Uterus (tissue), 4 donors: ENCODE data around the gene DNAJB8. TPM values are rescaled to one million over a fixed set of nuclear protein-coding genes. Genes with fewer than 3 reads are reported as not detected.

Source experiments
- DNase-seq, 2 donors: peaks; one replicate each; pipeline ENCODE4 v3.0.0-alpha.2; 2019 to 2020
- H3K27ac ChIP-seq, 2 donors: fragments of 200-600 bp; sonication (generic); 1 replicate in 1 of 2; 2 replicates in 1 of 2; pipeline ENCODE4 v1.5.1; 2016 to 2018
- H3K27me3 ChIP-seq, 2 donors: fragments of 200-600 bp; sonication (generic); one replicate each; pipeline ENCODE4 v1.5.1; 2018 to 2019; ENCODE audit warnings: control low read depth in 1 of 2
- H3K36me3 ChIP-seq, 2 donors: fragments of 200-600 bp; sonication (generic); one replicate each; pipeline ENCODE4 v1.5.1; 2019; ENCODE audit warnings: control low read depth in 1 of 2
- H3K4me1 ChIP-seq, 2 donors: fragments of 200-600 bp; sonication (generic); one replicate each; pipeline ENCODE4 v1.5.1; 2018 to 2019; ENCODE audit warnings: control low read depth in 1 of 2
- H3K4me3 ChIP-seq, 2 donors: fragments of 200-600 bp; sonication (generic); 1 replicate in 1 of 2; 2 replicates in 1 of 2; pipeline ENCODE4 v1.5.1; 2018 to 2019; ENCODE audit warnings: mild to moderate bottlenecking in 1 of 2
- H3K9me3 ChIP-seq, 2 donors: fragments of 200-600 bp; sonication (generic); one replicate each; pipeline ENCODE4 v1.5.1; 2019; ENCODE audit warnings: control low read depth in 1 of 2
- POLR2A ChIP-seq, 2 donors: fragments of 450-650 bp; IDR thresholded peaks; one replicate each; pipeline ENCODE4 v1.6.1; 2016; ENCODE audit warnings: antibody characterized with exemption in 2 of 2, mild to moderate bottlenecking in 1 of 2, moderate library complexity in 1 of 2
- intact Hi-C: fragments of 100-400 bp; cut with DNase I; formaldehyde crosslinking; loops from one replicate; pipeline ENCODE4 v1.15.1; 2023; ENCODE audit warnings: low total_unique reads
- total RNA-seq, 4 donors: library from RNA; depleted of rRNA in 3 of 4; stranded (reverse); fragments of >200 nt in 3 of 4; gene quantifications; one replicate each; pipeline versions ENCODE4 v1.1.0 to v1.2.4, GENCODE V29; 2014 to 2023
- TF ChIP-seq, protein P1 (sequence below), 4 experiments: fragments of 200-600 bp in 2 of 4; fragments of 450-650 bp in 2 of 4; sonication (generic) in 2 of 4; IDR thresholded peaks; one replicate each; pipeline ENCODE4 v1.5.1; 2016 to 2019; ENCODE audit warnings: antibody characterized with exemption in 4 of 4, mild to moderate bottlenecking in 2 of 4, moderate library complexity in 1 of 4
- donor health status: DM: yes; HTN: yes; CAD: no.

Gene DNAJB8
- total RNA-seq, 4 donors from 2014 or later: not detected

DNA sequence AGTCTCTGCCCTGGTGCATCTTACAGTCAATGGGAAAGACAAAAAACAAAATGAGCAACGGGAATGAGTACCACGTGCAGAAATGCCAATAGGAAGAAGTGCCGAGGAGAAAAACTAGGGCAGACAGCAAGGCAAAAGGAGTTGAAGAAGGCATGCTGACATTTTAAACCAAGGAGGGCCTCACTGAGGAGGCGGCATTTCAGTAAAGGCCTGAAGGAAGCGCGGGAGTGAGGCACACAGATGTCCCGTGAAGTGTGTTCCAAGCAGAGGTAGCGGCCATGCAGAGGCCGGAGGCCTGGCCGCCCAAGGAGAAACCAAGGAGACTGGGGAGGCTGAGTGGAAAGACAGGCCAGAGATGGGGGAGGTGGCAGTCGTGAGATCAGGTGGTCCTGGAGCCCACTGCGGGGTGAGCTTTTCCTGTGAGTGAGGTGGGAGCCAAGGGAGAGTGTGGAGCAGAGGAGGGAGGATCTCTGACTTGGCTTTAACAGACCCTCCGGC, 34.8 kb downstream of the DNAJB8 start:
- intact Hi-C loops: loop anchor here (2.0 kb wide), 1 partner anchor 65 kb away; no protein-coding TSS in a partner anchor
- Histone ChIP-seq H3K27ac (no peak overlapping the region), H3K4me1 (peaks cover 0 to 8% of the 10 kb centered on the region in 2 donors), H3K36me3 (no peaks in the 10 kb centered on the region), H3K4me3 (no peak overlapping the region), H3K9me3 (no peaks in the 10 kb centered on the region), H3K27me3 (no peaks in the 10 kb centered on the region)
- no peak for DNase-seq
- TF ChIP-seq POLR2A (IDR thresholded peaks at IDR 0.05): no peak
- TF ChIP-seq, protein P1, sequence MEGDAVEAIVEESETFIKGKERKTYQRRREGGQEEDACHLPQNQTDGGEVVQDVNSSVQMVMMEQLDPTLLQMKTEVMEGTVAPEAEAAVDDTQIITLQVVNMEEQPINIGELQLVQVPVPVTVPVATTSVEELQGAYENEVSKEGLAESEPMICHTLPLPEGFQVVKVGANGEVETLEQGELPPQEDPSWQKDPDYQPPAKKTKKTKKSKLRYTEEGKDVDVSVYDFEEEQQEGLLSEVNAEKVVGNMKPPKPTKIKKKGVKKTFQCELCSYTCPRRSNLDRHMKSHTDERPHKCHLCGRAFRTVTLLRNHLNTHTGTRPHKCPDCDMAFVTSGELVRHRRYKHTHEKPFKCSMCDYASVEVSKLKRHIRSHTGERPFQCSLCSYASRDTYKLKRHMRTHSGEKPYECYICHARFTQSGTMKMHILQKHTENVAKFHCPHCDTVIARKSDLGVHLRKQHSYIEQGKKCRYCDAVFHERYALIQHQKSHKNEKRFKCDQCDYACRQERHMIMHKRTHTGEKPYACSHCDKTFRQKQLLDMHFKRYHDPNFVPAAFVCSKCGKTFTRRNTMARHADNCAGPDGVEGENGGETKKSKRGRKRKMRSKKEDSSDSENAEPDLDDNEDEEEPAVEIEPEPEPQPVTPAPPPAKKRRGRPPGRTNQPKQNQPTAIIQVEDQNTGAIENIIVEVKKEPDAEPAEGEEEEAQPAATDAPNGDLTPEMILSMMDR (IDR thresholded peaks at IDR 0.05): no peak

DNA sequence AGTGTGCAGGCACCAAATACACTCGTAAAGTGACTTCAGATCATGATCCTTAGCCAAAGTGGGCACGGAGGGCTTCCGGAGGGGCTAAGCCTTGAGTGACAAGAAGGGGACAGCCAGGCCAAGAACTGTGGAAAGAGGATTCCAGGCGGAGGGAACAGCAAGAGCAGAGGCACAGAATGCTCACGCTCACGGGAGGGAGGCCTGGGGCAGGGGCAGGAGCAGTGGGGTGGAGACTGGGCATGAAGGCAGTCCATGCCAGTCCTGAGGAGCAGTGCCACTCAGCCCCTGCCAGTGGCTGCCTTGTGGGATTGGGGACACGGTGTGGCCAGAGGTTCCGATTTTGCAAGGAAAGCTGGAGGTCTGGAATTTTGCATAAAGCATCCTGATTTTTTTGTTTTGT, 36.0 kb downstream of the DNAJB8 start:
- H3K27me3 ChIP-seq: no peaks in the 10 kb centered on the region
- intact Hi-C loops: no loop called here
- no peak for DNase-seq

DNA sequence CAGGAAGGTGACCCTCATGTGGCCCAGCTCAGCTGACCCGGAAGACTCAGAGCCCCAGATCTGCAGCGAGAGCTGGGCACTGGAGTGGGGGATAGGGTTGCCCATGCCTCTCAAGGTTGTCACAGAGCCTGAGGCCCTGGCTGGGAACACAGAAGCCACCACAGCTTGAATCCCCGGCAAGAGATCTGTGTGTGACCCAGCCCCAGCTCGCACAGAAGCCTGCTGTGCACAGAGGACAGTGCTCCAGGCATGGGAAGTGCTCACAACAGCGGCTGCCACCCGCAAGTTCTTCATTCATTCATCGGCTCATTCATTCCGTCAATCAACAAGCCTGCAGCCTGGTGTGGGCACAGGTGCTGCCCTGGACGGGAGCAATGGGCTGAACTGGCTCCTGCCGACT, 36.4 kb downstream of the DNAJB8 start:
- intact Hi-C loops: no loop called here
- H3K27me3 ChIP-seq: no peaks in the 10 kb centered on the region

More for the DNA sequence above, 36.0 kb downstream of the DNAJB8 start:
- no peak overlapping the region for H3K4me3 ChIP-seq
- H3K9me3 ChIP-seq: no peaks in the 10 kb centered on the region
- H3K27ac ChIP-seq: no peak overlapping the region
- TF ChIP-seq, protein P1 (IDR thresholded peaks at IDR 0.05): no peak
- TF ChIP-seq POLR2A (IDR thresholded peaks at IDR 0.05): no peak
- no peaks in the 10 kb centered on the region for H3K36me3 ChIP-seq
- peaks cover 4 to 15% of the 10 kb centered on the region in 2 donors for H3K4me1 ChIP-seq

DNA sequence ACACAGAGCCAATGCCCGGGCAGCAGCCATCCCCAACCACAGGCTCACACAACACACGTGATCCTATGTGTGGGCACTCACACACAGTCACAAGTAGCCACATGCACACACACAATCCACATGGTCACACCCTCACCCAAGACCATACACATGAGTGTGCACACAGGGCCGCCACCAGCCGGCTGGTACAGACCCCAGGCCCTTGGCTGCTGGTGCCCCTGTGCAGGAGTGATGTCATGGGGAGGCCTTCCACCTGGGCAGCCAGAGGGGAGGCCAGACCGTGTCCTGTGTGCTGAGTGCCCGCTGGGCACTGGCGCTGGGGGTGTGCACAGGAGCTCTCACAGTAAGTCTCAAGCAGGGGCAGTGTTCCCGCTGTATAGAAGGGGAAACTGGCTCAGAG, 36.9 kb downstream of the DNAJB8 start:
- intact Hi-C loops: loop anchor here (5.0 to 10.0 kb wide), 2 partner anchors 155 to 178 kb away; no protein-coding TSS in a partner anchor
- no peaks in the 10 kb centered on the region for H3K27me3 ChIP-seq
- no peaks in the 10 kb centered on the region for H3K36me3 ChIP-seq
- TF ChIP-seq POLR2A (IDR thresholded peaks at IDR 0.05): no peak
- TF ChIP-seq, protein P1 (IDR thresholded peaks at IDR 0.05): no peak
- peaks cover 4 to 15% of the 10 kb centered on the region in 2 donors for H3K4me1 ChIP-seq
- no peak overlapping the region for H3K27ac ChIP-seq
- no peak overlapping the region for H3K4me3 ChIP-seq
- no peaks in the 10 kb centered on the region for H3K9me3 ChIP-seq
- no peak for DNase-seq

More for the DNA sequence above, 36.4 kb downstream of the DNAJB8 start:
- H3K4me3 ChIP-seq: no peak overlapping the region
- TF ChIP-seq, protein P1 (IDR thresholded peaks at IDR 0.05): no peak
- no peak for TF ChIP-seq POLR2A (IDR thresholded peaks at IDR 0.05)
- H3K36me3 ChIP-seq: no peaks in the 10 kb centered on the region
- H3K9me3 ChIP-seq: no peaks in the 10 kb centered on the region
- no peak for DNase-seq
- no peak overlapping the region for H3K27ac ChIP-seq
- peaks cover 4 to 15% of the 10 kb centered on the region in 2 donors for H3K4me1 ChIP-seq

DNA sequence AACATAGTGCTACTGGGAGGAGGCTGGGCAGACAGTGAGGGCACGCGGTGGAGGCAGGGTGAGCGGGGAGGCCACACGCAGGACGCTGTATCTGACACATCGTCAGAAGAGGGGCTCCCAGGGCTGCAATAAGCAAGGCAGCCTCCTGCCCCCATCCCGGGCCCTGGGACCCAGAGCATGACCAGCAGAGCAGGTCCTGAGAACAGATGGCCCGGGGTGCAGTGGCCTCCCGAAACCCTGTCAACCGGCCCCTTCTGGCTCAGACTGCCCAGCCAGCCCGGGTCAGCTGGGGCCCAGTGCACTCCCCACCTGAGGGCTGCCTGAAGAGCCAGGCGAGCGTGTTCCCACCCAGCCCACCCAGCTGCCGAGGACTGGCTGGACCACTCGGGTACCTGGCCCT, 37.4 kb downstream of the DNAJB8 start:
- Histone ChIP-seq H3K27ac (no peak overlapping the region), H3K4me3 (no peak overlapping the region), H3K9me3 (no peaks in the 10 kb centered on the region), H3K36me3 (no peaks in the 10 kb centered on the region), H3K4me1 (peaks cover 4 to 15% of the 10 kb centered on the region in 2 donors), H3K27me3 (no peaks in the 10 kb centered on the region)
- no peak for DNase-seq
- TF ChIP-seq, protein P1 (IDR thresholded peaks at IDR 0.05): no peak
- TF ChIP-seq POLR2A (IDR thresholded peaks at IDR 0.05): no peak
- intact Hi-C loops: loop anchor here (5.0 to 10.0 kb wide), 2 partner anchors 156 to 178 kb away; no protein-coding TSS in a partner anchor
